GM18508 (cell line): ENCODE results near the gene ZNF501.

Experiments used
- ATAC-seq: cut with Tn5 transposase; IDR thresholded peaks from one replicate; pipeline ENCODE4 v1.9.1; 2021; ENCODE audit warnings: moderate number of reproducible peaks; ENCODE audit not compliant: insufficient read depth, unreplicated experiment

ZNF501 gene

DNA sequence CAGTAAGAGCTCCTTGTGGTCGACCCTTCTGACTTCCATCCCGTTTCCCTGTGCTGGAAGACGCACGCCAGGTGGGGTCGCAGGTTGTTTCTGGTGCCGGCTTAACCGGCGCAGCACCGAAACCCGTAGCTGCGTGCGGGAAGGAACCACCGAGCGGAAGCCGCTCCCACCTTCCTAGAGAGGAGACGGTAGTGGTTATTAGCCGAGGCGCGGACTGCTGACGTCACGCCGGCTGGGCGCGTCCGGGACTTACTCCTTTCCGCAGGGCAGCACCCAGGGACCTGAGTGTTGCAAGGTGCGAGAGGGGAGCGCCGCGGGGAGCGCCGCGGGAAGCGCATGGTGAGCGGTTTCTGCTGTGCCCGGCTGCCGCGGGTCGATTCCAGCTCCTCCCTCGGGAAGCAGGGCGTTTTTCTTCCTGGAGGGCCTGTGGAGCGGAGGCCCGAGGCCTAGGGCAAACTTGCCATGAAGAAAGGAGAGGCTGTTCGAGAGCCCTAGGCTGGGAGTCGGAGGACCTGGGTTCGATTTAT, at the start of gene ZNF501:
ZNF501 (plus strand) TSS at position 252 of the 527 bp plus-strand sequence. CDS start 4,787 bp downstream, outside the sequence.
- ATAC-seq, result no peak

DNA sequence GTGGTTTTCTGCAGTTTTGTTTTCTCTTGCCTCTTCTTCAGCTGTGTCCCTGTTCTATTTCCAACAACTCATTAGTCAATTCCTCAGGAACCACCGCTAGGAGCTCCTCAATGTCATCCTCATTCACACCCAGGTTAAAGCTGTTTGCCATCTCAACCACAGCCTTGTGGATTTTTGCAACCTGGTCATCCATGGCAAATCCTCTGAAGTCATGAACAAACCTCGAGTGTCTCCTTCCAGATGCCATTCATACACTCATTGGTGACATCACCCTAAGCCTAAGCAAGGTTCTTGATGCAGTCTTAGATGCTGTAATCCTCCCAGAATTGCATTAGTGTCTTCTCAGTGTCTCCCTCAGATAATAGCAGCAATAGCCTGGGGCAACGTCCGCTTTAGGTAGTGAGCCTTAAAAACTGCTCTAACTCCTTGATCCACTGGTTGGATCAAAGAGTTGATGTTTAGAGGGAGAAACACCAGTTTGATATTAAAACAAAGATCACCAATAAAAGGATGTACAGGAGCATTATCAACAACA, 48.4 kb upstream of the ZNF501 start:
- no peak for ATAC-seq

GRCh38 chr3:44682182-44682896, 47.1 kb upstream of the ZNF501 start:
- ATAC-seq, result no peak

GRCh38 chr3:44685128-44685800, 44.2 kb upstream of the ZNF501 start:
- ATAC-seq, result no peak

- ATAC-seq, result no peak
Observed at GRCh38 chr3:44687898-44688297, 41.5 kb upstream of the ZNF501 start.

DNA sequence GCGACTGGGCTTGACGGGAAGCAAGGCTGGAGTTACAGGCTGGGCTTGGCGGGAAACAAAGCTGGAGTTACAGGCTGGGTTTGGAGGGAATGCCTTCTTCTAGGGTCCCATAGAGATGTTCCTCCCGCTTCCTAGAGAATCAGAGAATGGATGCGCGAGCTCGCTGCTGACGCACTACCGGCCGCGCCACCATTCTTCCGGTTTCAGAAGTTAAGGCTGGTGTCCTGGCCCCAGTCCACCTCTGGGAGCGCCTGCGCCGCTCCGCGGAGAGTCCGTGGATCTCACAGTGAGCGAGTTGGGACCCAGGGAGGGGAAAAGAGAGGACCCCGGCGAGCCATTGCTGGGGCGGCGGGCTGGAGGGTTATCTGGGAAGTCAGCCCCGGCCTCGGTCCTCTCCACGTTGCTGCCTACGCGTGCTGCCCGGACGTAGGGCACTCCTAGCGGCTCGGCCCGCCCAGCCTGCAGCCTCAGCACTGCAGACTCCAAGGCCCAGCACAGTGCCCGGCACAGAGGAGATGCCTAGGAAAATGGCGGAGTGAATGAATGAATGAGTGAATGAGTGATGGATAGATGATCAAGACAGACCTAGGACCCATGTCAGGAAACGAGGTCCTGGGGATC, 16.9 kb upstream of the ZNF501 start, which contains the start of gene ZNF502:
ZNF502 (plus strand) TSS at position 206 of the 621 bp plus-strand sequence. CDS start 7,602 bp downstream, outside the sequence.
- no peak for ATAC-seq

GRCh38 chr3:44721231-44722102, 8.0 kb upstream of the ZNF501 start:
- ATAC-seq, result no peak

DNA sequence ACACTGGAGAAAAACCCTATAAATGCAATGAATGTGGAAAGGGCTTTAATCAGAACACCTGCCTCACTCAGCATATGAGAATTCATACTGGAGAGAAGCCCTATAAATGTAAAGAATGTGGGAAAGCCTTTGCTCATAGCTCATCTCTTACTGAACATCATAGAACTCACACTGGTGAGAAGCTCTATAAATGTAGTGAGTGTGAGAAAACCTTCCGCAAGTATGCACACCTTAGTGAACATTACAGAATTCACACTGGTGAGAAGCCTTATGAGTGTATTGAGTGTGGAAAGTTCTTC, 7.4 kb upstream of the ZNF501 start:
- ATAC-seq, result no peak

DNA sequence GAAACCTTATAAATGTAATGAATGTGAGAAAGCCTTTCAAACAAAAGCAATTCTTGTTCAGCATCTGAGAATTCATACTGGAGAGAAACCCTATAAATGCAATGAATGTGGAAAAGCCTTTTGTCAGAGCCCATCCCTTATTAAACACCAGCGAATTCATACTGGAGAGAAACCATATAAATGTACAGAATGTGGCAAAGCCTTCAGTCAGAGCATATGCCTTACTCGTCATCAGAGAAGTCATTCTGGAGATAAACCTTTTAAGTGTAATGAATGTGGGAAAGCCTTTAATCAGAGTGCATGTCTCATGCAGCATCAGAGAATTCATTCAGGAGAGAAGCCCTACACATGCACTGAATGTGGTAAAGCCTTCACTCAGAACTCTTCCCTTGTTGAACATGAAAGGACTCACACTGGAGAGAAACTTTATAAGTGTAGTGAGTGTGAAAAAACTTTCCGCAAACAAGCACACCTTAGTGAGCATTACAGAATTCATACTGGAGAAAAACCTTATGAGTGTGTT, 5.3 kb downstream of the ZNF501 start:
- no peak for ATAC-seq

GRCh38 chr3:44761101-44761423, 31.6 kb downstream of the ZNF501 start:
- no peak for ATAC-seq

DNA sequence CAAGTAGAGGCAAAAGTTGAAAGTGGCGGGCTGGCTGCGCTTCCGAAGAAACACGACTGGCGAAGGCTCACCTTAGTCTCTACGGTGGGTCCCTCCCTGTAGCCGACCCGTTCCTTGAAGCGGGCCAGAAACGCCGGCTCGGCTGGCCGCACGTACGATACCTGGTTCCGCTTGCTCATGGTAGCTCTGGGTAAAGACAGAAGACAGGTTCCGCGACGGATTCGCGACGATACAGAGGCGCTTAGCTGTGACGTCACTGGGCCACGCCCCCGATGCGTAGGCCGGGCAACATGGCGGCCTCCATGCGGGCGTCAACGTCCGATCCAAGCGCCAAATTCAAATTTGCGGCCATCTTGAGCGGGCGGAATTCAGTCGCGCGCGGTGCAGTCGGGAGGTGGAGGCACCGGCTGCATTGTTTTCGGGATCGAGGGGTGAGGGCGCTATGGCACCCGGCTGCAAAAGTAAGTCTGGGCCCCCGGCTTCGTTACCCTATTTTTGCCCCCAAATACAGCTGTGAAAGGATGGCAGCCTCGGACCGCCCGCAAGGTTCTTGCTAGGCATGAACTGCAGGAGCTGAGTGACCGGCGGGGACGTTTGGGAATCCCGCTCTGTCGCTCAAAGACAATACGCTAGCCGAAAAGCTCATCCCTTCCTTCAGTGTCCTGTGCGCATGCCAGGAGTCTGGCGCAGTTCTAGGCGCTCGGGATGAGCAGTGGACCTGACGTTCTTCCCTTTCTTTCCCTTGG, 32.2 kb downstream of the ZNF501 start, which contains the start of the genes KIAA1143 and KIF15:
KIAA1143 (minus strand) TSS at position 196 of the 746 bp plus-strand sequence; CDS start at position 179, 17 bp downstream.
KIF15 (plus strand) TSS at position 371 of the 746 bp plus-strand sequence; CDS start at position 443, 72 bp downstream.
- peak; percentile 68 for ATAC-seq

DNA sequence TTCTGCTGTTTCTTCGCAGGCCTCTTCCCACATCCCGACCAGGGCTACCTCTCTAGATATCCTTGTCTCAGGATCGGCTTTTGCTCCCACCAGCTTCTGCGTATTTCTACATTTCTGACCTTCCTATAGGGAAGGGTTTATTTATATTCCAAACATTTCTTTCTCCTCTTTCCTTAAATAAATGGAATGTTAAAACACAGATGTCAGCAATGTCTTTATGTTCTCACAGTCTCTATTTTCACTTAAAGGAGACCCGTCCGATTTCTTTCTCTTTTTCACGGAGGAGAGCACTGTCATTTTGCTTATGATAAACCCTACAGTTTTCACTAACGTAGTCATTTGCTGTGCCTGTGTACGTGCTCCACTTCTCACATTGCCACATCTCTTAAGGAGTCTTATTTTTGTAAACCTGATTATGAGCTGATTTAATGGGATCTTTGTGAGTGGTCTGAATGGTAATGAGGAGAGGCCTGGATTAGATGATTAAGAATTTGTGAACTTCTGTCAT, 32.8 kb downstream of the ZNF501 start:
- ATAC-seq, result no peak

GRCh38 chr3:44762690-44763089, 33.3 kb downstream of the ZNF501 start:
- ATAC-seq, result no peak

DNA sequence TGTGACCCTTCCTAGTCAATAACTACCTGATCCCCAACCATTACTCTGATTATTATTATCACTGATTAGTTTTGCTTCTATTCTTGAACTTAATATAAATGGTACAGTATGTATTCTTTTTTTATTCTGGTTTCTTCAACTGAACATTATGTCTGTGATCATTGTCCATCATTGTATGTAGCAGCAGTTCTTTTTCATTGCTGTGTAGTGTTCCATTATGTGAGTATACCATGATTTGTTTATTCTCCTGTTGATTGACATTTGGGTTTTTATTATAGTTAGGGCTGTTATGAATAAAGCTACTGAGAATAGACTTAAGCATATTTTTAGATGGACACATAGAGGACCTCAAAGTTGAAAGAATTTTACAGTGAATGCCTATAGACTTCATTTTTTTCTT, 34.8 kb downstream of the ZNF501 start:
- ATAC-seq, result no peak

GRCh38 chr3:44771424-44772098, 42.1 kb downstream of the ZNF501 start:
- ATAC-seq, result no peak

- ATAC-seq, result no peak
Observed at GRCh38 chr3:44772099-44772442, 42.6 kb downstream of the ZNF501 start.

DNA sequence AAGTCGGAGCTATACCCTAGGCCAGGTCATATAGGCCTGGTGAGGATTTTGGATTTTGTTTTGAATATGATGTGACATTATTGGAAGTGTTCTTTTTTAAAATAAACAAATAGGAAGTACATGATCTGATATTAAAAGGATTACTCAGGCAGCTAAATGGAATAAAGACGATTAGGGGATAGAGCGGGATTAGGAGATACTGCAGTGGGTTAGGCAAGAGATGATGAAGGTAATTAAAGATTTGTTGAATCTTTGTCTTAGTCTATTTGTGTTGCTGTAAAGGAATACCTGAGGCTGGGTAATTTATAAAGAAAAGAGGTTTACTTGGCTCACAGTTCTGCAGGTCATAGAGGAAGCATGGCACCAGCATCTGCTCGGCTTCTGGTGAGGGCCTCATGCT, 53.5 kb downstream of the ZNF501 start:
- no peak for ATAC-seq
